Activated CD4-positive, alpha-beta T cell treated with anti-CD3 and anti-CD28 coated beads, Interleukin-2, amount 50 U/mL, for 24 hours (primary cell): ENCODE data around the gene AMPH.

Experiments
- DNase-seq, 2 donors: peaks; one replicate each; pipeline ENCODE4 v3.0.0-alpha.2; 2020; ENCODE audit warnings: low read depth in 1 of 2, low spot score in 1 of 2

AMPH gene

DNA sequence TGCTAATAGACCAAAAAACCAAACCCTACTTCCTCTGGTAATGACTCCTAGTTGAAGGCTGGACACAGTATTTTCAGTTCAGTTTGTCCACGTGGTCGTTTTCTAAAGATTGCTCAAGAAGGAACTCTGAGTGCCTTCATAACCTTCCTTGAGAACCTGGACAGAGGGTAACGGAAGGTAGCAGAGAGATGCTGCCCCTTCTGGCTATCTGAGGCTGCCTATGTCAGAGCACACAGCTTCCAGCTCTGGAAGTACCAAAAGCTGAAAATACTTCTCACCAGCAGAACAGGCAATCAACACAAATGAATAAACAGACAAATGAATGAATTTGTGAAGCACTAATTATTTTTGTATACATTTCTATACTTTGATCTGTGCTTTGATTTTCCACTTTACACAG, 85.2 kb downstream of the AMPH start:
- no peak for DNase-seq

DNA sequence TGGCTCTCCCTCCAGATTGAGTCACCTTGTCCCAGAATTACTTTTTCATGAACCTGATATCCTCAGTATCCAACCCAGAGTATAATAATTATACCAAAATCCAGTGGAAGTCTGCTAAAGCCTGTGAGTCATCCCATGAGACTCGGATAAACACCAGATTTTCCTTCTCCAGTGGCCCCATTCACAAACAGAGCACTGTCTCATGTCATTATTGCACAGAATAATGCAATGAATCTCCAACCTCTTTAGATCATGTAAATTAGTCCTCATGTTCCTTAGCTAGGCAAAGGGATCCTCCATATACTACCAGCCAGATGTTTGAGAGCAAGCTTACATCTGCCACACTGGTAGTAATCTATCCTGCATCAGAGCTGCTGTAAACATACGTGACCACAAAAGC, 89.0 kb downstream of the AMPH start:
- no peak for DNase-seq

DNA sequence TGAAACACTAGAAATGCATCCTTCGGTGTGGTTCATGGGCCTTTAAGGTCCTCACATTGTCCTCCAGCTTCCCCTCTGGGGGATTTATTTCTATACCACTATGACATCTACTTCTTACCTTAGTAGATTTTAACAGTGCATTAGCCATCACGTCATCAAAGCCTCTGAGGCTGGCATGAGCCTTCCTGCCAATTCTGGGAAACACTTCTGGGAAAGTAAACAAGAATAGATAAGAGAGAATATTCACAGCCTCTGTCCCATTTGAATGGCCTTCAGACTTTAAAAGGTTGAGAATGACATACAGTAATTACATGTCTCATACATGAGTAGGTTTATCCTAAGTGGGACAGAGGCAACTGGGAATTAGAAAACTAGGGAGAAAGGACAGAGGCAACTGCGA, 89.7 kb downstream of the AMPH start:
- DNase-seq, result no peak

DNA sequence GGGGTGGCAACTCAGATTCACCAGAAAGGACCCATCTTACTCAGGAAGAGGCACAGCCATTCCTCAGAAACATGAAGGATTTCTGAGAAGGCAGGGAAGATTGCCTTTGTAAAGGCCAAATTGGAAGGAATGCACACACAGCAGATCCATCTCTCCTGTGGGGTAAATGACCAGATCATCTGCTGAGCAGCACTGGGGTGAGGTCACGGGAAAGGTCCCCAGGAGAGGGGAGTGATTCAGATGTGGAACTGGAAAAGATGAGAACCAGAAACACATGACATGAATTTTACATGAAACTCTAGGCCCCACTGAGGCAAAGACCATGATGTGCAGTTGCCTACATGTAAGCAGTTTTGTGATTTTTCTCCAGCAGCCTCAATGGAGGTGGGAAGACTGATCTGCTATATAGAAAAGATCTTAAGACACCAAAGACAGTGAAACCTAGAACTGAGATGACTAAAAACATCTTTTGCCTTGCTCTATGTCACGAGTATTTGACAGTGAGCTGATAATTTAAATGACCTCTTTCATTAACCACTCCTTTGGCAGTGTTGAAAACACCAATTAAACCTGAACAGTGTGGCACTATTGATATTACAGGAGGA, 91.6 kb downstream of the AMPH start:
- DNase-seq, result no peak

GRCh38 chr7:38535073-38535472, 96.1 kb downstream of the AMPH start:
- DNase-seq, result no peak

- no peak for DNase-seq
Observed at GRCh38 chr7:38525857-38526256, 105.3 kb downstream of the AMPH start.

DNA sequence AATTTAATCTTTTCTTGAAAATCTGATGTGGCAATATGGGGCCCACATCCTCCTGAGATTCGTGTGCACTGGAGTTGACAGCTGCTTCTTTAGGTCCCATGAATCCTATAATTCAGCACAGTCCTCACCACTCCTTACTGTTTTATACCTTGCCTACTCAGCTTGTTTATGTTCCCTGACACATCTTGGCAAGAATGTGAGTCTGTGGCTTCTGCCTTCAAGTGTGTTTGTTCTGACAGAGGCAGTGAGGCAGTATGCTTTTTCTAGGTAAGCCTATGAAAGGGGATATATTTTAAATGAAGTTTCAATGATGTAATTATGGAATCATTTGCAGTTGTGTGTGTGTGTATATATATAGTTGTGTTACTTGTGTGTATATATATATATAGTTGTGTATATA, 106.4 kb downstream of the AMPH start:
- DNase-seq, result no peak

- no peak for DNase-seq
Observed at GRCh38 chr7:38520741-38521140, 110.4 kb downstream of the AMPH start.

DNA sequence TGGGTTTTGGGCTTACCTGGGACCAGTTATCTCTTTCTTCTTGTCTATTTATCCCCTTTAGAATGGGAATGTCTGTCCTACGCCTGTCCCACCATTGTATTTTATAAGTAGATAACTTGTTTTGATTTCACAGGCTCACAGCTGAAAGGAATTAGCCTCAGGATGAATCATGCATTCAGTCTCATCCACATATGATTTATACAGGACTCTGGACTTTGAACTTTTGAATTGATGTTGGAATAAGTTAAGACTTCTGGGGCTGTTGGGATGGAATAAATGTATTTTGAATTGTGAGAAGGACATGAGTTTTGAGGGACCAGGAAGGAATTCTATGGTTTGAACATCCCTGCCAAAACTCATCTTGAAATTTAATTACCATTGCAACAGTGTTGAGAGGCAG, 112.6 kb downstream of the AMPH start:
- no peak for DNase-seq

GRCh38 chr7:38512704-38513103, 118.5 kb downstream of the AMPH start:
- no peak for DNase-seq

- DNase-seq, result no peak
Observed at GRCh38 chr7:38512291-38512690, 118.9 kb downstream of the AMPH start.

GRCh38 chr7:38507384-38507783, 123.8 kb downstream of the AMPH start:
- no peak for DNase-seq

DNA sequence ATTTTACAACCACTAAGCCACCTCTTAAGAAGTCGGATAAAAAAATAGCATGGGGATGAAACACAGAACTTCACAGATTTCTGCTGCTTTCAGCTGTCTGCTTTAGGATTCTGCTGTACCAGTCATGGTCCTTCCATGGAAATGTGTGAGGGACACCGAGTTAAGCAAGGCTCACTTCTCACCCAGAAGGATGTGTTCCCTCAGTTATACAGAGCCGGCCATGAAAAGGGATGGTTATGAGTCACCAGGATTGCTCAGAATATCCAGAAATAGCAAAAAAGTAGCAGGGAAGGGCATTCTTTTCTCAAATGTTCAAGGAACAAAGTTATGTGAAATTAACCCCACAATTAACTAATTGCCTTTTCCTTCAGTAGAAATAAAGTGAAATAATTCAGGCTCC, 124.4 kb downstream of the AMPH start:
- DNase-seq, result no peak

GRCh38 chr7:38506004-38506403, 125.2 kb downstream of the AMPH start:
- no peak for DNase-seq

- no peak for DNase-seq
Observed at GRCh38 chr7:38504684-38505083, 126.5 kb downstream of the AMPH start.

GRCh38 chr7:38502848-38503247, 128.3 kb downstream of the AMPH start:
- DNase-seq, result no peak

DNA sequence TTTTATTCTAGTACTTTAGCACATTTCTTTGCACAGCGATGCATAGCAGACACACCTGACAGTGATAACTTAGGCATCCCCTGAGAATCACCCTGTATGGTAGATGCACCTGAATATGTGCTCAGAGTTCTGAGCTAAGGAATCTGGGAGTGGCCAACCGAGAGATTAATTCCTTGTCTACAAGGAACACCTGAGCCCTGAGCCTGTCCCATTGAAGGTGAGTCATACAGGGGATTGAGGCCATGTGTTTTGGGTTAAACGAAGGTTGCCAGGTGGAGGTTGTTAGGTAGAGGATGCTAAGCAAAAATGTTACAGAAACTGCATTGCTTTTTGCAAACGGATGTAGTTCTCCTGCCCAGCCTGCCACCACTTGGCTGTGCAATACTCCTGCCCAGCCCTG, 128.9 kb downstream of the AMPH start:
- no peak for DNase-seq

- no peak for DNase-seq
Observed at GRCh38 chr7:38492010-38492409, 139.2 kb downstream of the AMPH start.

- DNase-seq, result no peak
Observed at GRCh38 chr7:38482521-38482920, 148.7 kb downstream of the AMPH start.

GRCh38 chr7:38481401-38481800, 149.8 kb downstream of the AMPH start:
- no peak for DNase-seq

GRCh38 chr7:38478404-38478803, 152.8 kb downstream of the AMPH start:
- DNase-seq, result no peak

GRCh38 chr7:38477333-38477732, 153.8 kb downstream of the AMPH start:
- no peak for DNase-seq

GRCh38 chr7:38476764-38477163, 154.4 kb downstream of the AMPH start:
- no peak for DNase-seq

- no peak for DNase-seq
Observed at GRCh38 chr7:38465956-38466355, 165.2 kb downstream of the AMPH start.
